SU-DHL-6 (cell line): Measurements from ENCODE around the gene ARHGAP10.

ENCODE experiments used
- H2AFZ ChIP-seq: fragments of 200-600 bp; sonication (generic); 2 replicates; pipeline ENCODE4 v1.6.1; 2014; ENCODE audit warnings: low read depth, mild to moderate bottlenecking, moderate library complexity, mixed read lengths, antibody characterized with exemption, low read length; ENCODE audit not compliant: severe bottlenecking
- H3F3A ChIP-seq: fragments of 200-600 bp; shearing (Covaris generic); 2 replicates; pipeline ENCODE4 v1.6.0; 2016; ENCODE audit warnings: antibody characterized with exemption, mild to moderate bottlenecking; ENCODE audit not compliant: insufficient read depth
- H3K27ac ChIP-seq: fragments of 200-600 bp; sonication (generic); 2 replicates; pipeline ENCODE4 v1.5.1; 2016; ENCODE audit warnings: low read depth, mild to moderate bottlenecking, low read length, moderate library complexity, mixed read lengths
- H3K27me3 ChIP-seq: fragments of 200-600 bp; sonication (generic), shearing (Covaris generic); 2 replicates; pipeline ENCODE4 v1.6.0; 2014; ENCODE audit warnings: mild to moderate bottlenecking, low read length
- H3K36me3 ChIP-seq: fragments of 200-600 bp; sonication (generic); 2 replicates; pipeline ENCODE4 v1.6.1; 2014; ENCODE audit warnings: mild to moderate bottlenecking, low read length, mixed read lengths
- H3K4me2 ChIP-seq: fragments of 300-600, 200-600 bp; shearing (Covaris generic), sonication (generic); 2 replicates; pipeline ENCODE4 v1.6.0; 2014; ENCODE audit warnings: low read length, low read depth, mild to moderate bottlenecking; ENCODE audit not compliant: poor library complexity, severe bottlenecking
- H3K4me3 ChIP-seq: fragments of 200-600 bp; sonication (generic); 2 replicates; pipeline ENCODE4 v1.5.1; 2014; ENCODE audit warnings: antibody characterized with exemption, low read length, mild to moderate bottlenecking, mixed read lengths; ENCODE audit not compliant: insufficient read depth, poor library complexity, severe bottlenecking
- H3K79me2 ChIP-seq: fragments of 200-600 bp; sonication (generic); 2 replicates; pipeline ENCODE4 v1.6.1; 2014; ENCODE audit warnings: mild to moderate bottlenecking, low read length, moderate library complexity; ENCODE audit not compliant: insufficient read depth
- H3K9ac ChIP-seq: fragments of 200-600 bp; sonication (generic); 2 replicates; pipeline ENCODE4 v1.7.0; 2014; ENCODE audit warnings: mild to moderate bottlenecking, low read length
- H3K9me2 ChIP-seq: fragments of 200-600 bp; sonication (generic); replicated peaks from 2 replicates; pipeline ENCODE4 v1.6.1; 2014; ENCODE audit warnings: low read length; ENCODE audit not compliant: insufficient read depth
- H3K9me3 ChIP-seq: fragments of 200-600 bp; sonication (generic); 2 replicates; pipeline ENCODE4 v1.6.1; 2014; ENCODE audit warnings: low read length, mixed read lengths; ENCODE audit not compliant: insufficient read depth
- H4K20me1 ChIP-seq: fragments of 200-600 bp; sonication (generic); 2 replicates; pipeline ENCODE4 v1.6.1; 2014; ENCODE audit warnings: low read depth, mild to moderate bottlenecking, antibody characterized with exemption, low read length, moderate library complexity, mixed read lengths
- EZH2phosphoT487 ChIP-seq: fragments of 200-600 bp; sonication (generic), shearing (Covaris generic); conservative IDR thresholded peaks from 2 replicates; pipeline ENCODE4 v1.6.1; 2018; ENCODE audit warnings: mild to moderate bottlenecking, antibody characterized with exemption, low read length, moderate library complexity, mixed read lengths
- TF ChIP-seq, protein P1 (sequence below): fragments of 200-600 bp; sonication (generic); IDR thresholded peaks from one replicate; pipeline ENCODE4 v1.5.1; 2017; ENCODE audit warnings: antibody characterized with exemption, mild to moderate bottlenecking, low read length, moderate library complexity; ENCODE audit not compliant: insufficient read depth, poor library complexity, severe bottlenecking

The ARHGAP10 gene

DNA sequence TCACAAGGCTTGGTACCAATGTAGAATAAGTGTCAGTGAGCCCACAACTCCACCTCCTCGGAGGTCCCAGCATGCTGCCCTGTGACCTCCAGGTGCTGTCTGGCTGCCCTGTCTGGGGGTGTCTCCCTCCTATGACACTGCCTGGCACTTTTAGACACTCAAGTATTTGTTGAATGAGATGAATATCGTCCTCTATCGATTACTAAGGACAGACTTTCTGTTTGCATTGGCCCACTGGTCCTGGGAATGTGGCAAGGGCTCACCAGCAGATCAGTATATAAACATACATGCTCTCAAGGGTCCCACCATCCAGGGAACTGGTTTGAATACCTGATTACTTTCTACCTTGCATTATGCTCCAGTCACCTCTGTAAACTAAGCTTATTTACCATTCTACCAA lies 377.3 kb downstream of the ARHGAP10 start:
- Histone ChIP-seq H3K4me3 (no peak overlapping the region), H3K79me2 (no peaks in the 10 kb centered on the region), H3K36me3 (no peaks in the 10 kb centered on the region), H3K9me2 (no peaks in the 10 kb centered on the region), H3K9ac (no peak overlapping the region), H4K20me1 (no peaks in the 10 kb centered on the region), H3K27ac (no peak overlapping the region), H3K27me3 (no peaks in the 10 kb centered on the region), H2AFZ (no peak overlapping the region), H3K4me2 (no peak overlapping the region), H3F3A (no peaks in the 10 kb centered on the region), H3K9me3 (no peaks in the 10 kb centered on the region)
- TF ChIP-seq EZH2phosphoT487, result no peak
- TF ChIP-seq, protein P1, sequence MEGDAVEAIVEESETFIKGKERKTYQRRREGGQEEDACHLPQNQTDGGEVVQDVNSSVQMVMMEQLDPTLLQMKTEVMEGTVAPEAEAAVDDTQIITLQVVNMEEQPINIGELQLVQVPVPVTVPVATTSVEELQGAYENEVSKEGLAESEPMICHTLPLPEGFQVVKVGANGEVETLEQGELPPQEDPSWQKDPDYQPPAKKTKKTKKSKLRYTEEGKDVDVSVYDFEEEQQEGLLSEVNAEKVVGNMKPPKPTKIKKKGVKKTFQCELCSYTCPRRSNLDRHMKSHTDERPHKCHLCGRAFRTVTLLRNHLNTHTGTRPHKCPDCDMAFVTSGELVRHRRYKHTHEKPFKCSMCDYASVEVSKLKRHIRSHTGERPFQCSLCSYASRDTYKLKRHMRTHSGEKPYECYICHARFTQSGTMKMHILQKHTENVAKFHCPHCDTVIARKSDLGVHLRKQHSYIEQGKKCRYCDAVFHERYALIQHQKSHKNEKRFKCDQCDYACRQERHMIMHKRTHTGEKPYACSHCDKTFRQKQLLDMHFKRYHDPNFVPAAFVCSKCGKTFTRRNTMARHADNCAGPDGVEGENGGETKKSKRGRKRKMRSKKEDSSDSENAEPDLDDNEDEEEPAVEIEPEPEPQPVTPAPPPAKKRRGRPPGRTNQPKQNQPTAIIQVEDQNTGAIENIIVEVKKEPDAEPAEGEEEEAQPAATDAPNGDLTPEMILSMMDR, result no peak

DNA sequence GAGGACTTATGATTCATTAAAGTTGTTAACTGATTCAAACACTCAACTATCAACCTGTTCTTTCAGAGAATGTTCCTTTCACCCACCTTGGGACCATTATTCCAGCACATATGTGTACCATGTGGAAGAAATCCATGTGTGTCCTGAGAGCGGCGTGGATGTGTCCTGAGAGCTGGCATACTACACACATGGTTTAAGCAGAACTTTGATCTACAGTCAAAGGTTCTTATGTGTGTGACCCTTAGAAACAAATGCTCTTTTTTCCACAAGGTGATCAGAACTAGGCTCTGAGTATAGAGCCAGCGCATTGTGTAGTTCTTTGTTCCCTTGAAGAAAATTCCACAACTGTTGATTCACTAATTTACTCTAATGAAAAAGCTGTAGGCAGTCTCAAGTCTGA lies 378.3 kb downstream of the ARHGAP10 start:
- Histone ChIP-seq H3K4me3 (no peak overlapping the region), H4K20me1 (no peaks in the 10 kb centered on the region), H3K27me3 (no peaks in the 10 kb centered on the region), H3K9me3 (no peaks in the 10 kb centered on the region), H3F3A (no peaks in the 10 kb centered on the region), H3K9ac (no peak overlapping the region), H3K9me2 (no peaks in the 10 kb centered on the region), H3K4me2 (no peak overlapping the region), H3K27ac (no peak overlapping the region), H2AFZ (no peak overlapping the region), H3K36me3 (no peaks in the 10 kb centered on the region), H3K79me2 (no peaks in the 10 kb centered on the region)
- TF ChIP-seq, protein P1, result no peak
- TF ChIP-seq EZH2phosphoT487, result no peak

DNA sequence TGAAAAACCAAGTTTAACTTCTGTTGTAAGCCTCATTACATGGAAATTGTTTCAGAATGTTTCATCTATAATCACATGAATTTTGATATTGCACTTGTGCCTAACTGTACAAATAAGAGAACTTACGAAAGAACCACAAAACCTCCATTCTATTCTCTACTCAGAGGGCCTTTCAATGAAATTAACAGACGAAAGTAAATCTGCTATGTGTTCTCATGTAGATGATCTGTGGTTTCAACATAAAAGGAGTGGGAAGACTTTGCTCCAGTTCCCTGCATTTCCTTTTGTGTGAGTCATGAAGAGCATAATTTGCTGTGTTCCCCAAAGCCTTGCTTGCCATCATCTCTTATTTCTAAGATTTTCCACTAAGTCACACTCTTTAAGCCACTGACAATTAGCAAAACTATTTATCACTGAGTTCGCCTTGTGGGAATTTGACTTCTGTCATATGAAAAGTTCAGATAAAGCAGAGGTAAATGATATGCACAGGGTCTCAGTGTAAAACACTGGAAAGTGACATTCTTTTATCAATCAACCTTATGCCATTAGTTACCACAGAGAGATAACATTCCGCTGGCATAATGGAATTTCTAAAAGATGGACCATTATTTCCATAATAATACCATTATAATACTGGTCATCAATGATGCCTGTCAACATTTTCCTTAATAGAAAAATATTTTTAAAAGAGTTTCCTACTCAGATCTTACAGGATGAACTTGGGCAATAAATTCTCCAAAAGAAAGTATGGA lies 380.5 kb downstream of the ARHGAP10 start:
- Histone ChIP-seq H3K4me2 (no peak overlapping the region), H3K9ac (no peak overlapping the region), H3F3A (no peaks in the 10 kb centered on the region), H3K27ac (no peak overlapping the region), H3K36me3 (no peaks in the 10 kb centered on the region), H3K79me2 (no peaks in the 10 kb centered on the region), H3K27me3 (no peaks in the 10 kb centered on the region), H3K9me2 (no peaks in the 10 kb centered on the region), H2AFZ (no peak overlapping the region), H3K4me3 (no peak overlapping the region), H3K9me3 (no peaks in the 10 kb centered on the region), H4K20me1 (no peaks in the 10 kb centered on the region)
- TF ChIP-seq EZH2phosphoT487, result no peak
- TF ChIP-seq, protein P1, result no peak
